GM20000 (cell line): ENCODE measurements around the gene SMYD3.
"Not testable (repeated sequence)": the region's sequence is repeated elsewhere in the genome, so short reads cannot be mapped to it uniquely, and the experiment has no call there.

Experiments
- DNase-seq: peaks from one replicate; pipeline ENCODE4 v3.0.0; 2012; ENCODE audit warnings: low spot score
- TF ChIP-seq, protein P1 (sequence below): IDR thresholded peaks from 2 replicates; pipeline ENCODE4 v1.5.1; 2012; ENCODE audit warnings: mild to moderate bottlenecking, control low read depth; ENCODE audit errors: extremely low read depth, missing control alignments

The SMYD3 gene

DNA sequence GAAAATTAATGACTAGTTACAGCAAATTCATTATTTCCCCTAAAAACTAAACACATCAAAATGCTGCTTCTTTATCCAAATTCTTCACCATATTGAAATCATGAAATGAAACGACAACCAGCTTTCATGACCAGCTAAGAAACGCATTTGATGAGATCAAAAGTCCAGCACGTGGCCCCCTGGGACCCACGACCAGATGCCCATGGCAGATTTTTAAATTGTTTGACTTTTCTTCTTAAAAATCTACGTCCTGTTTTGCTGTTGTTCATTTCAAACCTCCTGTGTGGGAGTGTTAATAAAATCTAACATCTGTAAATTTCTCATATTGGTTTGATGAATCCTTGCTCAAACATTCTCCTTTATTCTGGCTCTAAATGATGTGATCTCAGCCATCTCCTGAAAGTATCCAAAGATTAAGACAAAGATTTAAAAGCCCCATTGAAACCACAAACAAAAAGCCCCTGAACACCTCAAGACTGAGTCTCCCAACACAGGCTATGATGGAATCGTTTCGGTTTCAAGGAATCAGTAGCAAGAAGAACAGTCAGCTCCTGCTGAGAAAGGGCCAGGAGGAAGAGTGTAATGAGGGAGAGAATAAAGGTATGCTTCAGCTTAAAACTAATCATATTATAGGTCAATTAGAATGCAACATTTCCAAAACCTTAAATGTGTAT is 523.6 kb downstream of the SMYD3 start:
- DNase-seq, result no peak
- TF ChIP-seq, protein P1, sequence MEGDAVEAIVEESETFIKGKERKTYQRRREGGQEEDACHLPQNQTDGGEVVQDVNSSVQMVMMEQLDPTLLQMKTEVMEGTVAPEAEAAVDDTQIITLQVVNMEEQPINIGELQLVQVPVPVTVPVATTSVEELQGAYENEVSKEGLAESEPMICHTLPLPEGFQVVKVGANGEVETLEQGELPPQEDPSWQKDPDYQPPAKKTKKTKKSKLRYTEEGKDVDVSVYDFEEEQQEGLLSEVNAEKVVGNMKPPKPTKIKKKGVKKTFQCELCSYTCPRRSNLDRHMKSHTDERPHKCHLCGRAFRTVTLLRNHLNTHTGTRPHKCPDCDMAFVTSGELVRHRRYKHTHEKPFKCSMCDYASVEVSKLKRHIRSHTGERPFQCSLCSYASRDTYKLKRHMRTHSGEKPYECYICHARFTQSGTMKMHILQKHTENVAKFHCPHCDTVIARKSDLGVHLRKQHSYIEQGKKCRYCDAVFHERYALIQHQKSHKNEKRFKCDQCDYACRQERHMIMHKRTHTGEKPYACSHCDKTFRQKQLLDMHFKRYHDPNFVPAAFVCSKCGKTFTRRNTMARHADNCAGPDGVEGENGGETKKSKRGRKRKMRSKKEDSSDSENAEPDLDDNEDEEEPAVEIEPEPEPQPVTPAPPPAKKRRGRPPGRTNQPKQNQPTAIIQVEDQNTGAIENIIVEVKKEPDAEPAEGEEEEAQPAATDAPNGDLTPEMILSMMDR, result no peak

DNA sequence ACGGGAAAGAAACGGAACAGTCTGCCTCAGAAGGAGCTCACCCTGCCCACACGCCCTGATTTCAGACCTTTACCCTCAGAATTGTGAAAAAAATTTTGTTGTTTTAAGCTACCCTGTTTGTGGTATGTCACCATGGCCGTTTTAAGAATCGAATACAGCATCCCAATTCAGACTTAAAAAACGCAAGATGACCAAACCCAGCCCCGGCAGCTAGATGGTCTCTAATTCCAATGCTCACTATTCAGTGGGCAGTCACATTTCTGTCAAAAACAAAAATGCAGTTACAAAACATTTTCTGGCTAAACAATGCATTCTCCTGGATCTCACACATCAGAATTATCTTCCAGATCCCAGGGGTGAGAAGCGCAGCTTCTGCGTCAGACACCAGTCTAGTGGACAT is 527.5 kb downstream of the SMYD3 start:
- no peak for DNase-seq
- TF ChIP-seq, protein P1, result no peak

DNA sequence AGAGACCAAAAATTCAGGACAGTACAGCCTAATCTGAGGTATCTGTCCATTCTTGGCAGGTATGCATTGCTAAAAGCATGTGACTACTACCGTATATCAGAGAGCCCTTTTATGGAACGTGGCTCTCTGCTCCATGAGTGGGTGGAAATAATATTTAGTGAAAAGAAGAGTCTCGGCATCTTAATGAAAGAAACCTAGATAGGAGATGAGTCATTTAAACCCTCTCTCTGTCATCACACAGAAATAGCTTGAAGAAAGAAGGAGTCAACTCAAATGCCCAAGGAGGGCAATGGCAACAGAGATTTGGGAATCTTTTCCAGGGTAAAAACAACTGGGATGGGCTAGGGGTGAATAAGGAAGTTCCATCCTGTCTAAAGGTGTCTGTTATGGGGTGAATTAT is 528.2 kb downstream of the SMYD3 start:
- TF ChIP-seq, protein P1, result no peak
- DNase-seq, result no peak

DNA sequence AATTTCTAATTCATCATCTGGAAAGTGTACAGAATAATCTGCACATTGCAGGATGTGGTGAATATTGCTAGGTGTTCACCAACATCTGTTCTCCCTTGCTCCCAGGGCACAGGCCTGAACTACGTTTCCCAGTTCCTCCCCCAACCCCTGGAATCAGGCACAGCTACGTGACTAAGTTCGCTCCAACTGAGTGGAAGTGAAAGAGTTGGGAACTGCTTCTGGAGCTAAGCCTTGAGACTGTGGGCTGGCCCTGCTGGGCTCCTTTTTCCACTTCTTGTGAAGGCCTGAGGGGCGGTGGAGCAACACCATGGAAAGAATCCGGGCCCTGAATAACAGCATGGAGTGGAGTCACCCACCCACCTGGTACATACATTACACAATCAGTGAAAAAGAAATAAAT is 534.6 kb downstream of the SMYD3 start:
- DNase-seq, result no peak
- TF ChIP-seq, protein P1, result no peak

DNA sequence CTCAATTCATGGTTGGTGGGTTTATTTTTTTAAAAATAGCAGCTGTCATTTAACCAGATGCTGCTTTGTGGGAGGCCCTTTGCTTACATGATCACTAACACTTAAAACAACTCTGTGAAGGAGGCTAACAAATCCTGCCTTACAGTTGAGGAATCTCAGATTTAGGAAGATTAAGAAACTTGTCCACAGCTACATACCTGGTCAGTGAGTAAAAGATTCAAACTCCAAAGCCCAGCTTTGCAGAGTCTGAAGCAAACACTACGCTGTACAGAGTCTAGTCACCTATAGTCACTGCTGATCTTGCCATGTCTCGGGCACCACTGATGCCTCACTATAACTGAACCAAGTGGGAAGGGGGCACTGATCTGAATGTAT is 535.4 kb downstream of the SMYD3 start:
- DNase-seq, result no peak
- TF ChIP-seq, protein P1, result no peak

DNA sequence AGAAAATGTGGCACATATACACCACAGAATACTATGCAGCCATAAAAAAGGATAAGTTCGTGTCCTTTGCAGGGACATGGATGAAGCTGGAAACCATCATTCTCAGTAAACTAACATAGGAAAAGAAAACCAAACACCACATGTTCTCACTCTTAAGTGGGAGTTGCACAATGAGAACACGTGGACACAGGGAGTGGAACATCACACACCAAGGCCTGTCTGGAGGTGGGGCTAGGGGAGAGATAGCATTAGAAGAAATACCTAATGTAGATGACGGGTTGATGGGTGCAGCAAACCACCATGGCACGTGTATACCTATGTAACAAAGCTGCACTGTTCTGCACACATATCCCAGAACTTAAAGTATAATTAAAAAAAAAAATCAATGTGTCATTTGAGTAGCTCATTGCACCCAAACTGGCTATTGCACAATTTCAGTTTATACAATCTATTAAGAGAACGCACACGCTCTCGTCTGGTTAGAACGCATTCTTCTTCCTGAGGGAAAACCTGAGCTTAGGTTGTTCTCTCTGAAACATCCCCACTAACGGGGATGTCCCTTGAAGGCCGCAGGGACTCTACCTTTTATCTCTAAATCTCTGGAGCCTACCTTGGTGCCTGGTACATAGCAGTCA is 535.9 kb downstream of the SMYD3 start:
- not testable (repeated sequence) for DNase-seq

DNA sequence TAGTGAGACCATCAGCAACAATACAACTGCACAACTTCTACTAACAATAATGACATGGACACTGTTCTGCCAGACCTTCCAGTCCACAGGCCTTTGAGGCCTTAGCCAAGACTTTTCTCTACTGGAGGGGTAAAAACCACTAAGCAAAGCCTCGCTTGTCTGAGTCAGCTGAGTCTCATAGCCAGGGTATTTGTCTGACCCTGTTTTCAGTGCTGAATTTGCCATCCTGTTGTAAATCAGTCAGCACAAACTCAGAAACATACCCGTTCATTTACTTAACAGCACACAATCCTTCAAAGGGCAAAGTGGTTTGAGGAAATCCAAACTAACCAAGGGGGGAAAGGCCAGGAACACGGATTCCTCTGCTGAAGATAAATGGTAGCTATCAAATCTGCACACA is 537.8 kb downstream of the SMYD3 start:
- DNase-seq, result no peak
- TF ChIP-seq, protein P1, result no peak

DNA sequence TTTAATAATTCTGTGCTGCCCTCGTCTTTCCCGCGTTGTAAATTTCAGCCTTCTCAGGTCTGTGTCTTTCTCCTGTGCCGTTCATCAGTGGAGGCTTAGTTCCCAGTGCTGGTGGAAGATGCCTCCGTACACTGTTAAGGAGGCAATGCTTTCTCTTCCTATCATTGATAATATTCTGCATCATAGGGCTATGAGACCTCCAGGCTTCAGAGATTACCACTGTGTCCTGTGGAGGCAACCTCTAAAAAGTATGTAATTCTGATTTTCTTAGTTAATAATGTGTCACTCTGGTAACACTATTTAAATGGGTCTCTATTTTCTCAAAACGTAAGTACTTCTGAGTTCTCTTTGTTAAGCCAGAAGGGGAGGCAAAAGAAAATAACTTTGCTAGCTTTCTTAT is 538.3 kb downstream of the SMYD3 start:
- DNase-seq, result no peak
- TF ChIP-seq, protein P1, result no peak
